H1 (cell line): ENCODE measurements around the gene PROSER2. TPM values are rescaled to one million over a fixed set of nuclear protein-coding genes. Genes with fewer than 3 reads are reported as not detected.
A peak's percentile ranks its signal among the peaks of the same experiment; 100 is the strongest.

Experiments
- CTCF ChIA-PET: fragments of 300-600 bp; sonication (Branson Sonifier 250); formaldehyde crosslinking; loops from one replicate; lab custom pipeline; 2021; ENCODE audit not compliant: partially characterized antibody; lab: Charles Lee
- POLR2A ChIA-PET: fragments of 300-600 bp; sonication (Branson Sonifier 250); formaldehyde crosslinking; loops from one replicate; lab custom pipeline; 2021; ENCODE audit warnings: inconsistent platforms; ENCODE audit not compliant: partially characterized antibody; lab: Charles Lee
- DNase-seq, 2 experiments: peaks; one replicate each; pipeline versions ENCODE4 v3.0.0 to v3.0.0-alpha.2; 2010 to 2022; ENCODE audit warnings: low spot score in 2 of 2, low read depth in 1 of 2, mixed read lengths in 1 of 2
- FAIRE-seq: peaks from 2 replicates; lab custom pipeline; 2011; peaks lifted over from hg19 to GRCh38; lab: Jason Lieb, UNC
- H2AFZ ChIP-seq: 2 replicates; pipeline ENCODE4 v1.8.1; 2012; ENCODE audit warnings: low read length, inconsistent platforms
- H2AK5ac ChIP-seq: 2 replicates; pipeline ENCODE4 v1.6.1; 2013; ENCODE audit warnings: low read depth, low read length
- H2BK120ac ChIP-seq: replicated peaks from 2 replicates; pipeline ENCODE3; 2013; ENCODE audit warnings: low read depth, low read length, inconsistent platforms
- H2BK12ac ChIP-seq: 2 replicates; pipeline ENCODE4 v1.6.1; 2013; ENCODE audit warnings: low read depth, low read length
- H2BK15ac ChIP-seq: 2 replicates; pipeline ENCODE4 v1.6.1; 2013; ENCODE audit warnings: low read length
- H2BK20ac ChIP-seq: 2 replicates; pipeline ENCODE4 v1.6.1; 2013; ENCODE audit warnings: low read length
- H2BK5ac ChIP-seq: 2 replicates; pipeline ENCODE4 v1.6.1; 2013; ENCODE audit warnings: low read depth, low read length
- H3K14ac ChIP-seq: 2 replicates; pipeline ENCODE4 v1.6.1; 2013; ENCODE audit warnings: inconsistent platforms; ENCODE audit not compliant: insufficient read length
- H3K18ac ChIP-seq: 2 replicates; pipeline ENCODE4 v1.6.1; 2013; ENCODE audit warnings: low read length; ENCODE audit errors: extremely low read depth
- H3K23ac ChIP-seq: 2 replicates; pipeline ENCODE4 v1.6.1; 2013; ENCODE audit warnings: inconsistent platforms; ENCODE audit not compliant: insufficient read length
- H3K23me2 ChIP-seq: 2 replicates; pipeline ENCODE4 v1.6.1; 2013; ENCODE audit warnings: low read depth, low read length
- H3K27ac ChIP-seq: 2 replicates; pipeline ENCODE4 v1.6.1; 2011; ENCODE audit warnings: low read depth, low read length, inconsistent platforms
- H3K27me3 ChIP-seq, 4 experiments: replicated peaks in 1 of 4; 1 replicate in 1 of 4; 2 replicates in 3 of 4; pipeline versions ENCODE4 v1.6.1 to v1.8.1; 2011 to 2013; ENCODE audit warnings: low read length in 3 of 4, mild to moderate bottlenecking in 3 of 4, inconsistent platforms in 2 of 4, mixed read lengths in 2 of 4, moderate library complexity in 1 of 4; ENCODE audit not compliant: control insufficient read depth in 3 of 4, insufficient read depth in 3 of 4; ENCODE audit errors: extremely low read depth in 1 of 4
- H3K36me3 ChIP-seq, 4 experiments: 2 replicates each; pipeline versions ENCODE4 v1.6.1 to v1.8.1; 2011 to 2013; ENCODE audit warnings: mild to moderate bottlenecking in 4 of 4, low read length in 3 of 4, moderate library complexity in 2 of 4, control low read depth in 1 of 4, inconsistent platforms in 1 of 4; ENCODE audit not compliant: insufficient read depth in 4 of 4, control insufficient read depth in 2 of 4
- H3K4ac ChIP-seq: replicated peaks from 2 replicates; pipeline ENCODE3; 2013; ENCODE audit warnings: low read length, low read depth, mixed read lengths, inconsistent platforms; ENCODE audit not compliant: insufficient read length
- H3K4me1 ChIP-seq, 4 experiments: replicated peaks in 1 of 4; 1 replicate in 1 of 4; 2 replicates in 3 of 4; pipeline versions ENCODE4 v1.6.1 to v1.8.1; 2011 to 2013; ENCODE audit warnings: low read length in 3 of 4, inconsistent platforms in 2 of 4, mixed read lengths in 1 of 4; ENCODE audit not compliant: insufficient read depth in 4 of 4, control insufficient read depth in 3 of 4
- H3K4me2 ChIP-seq, 2 experiments: 2 replicates each; pipeline versions ENCODE4 v1.6.1 to v1.8.1; 2011 to 2013; ENCODE audit warnings: low read depth in 2 of 2, low read length in 2 of 2, control low read depth in 1 of 2, inconsistent platforms in 1 of 2, mild to moderate bottlenecking in 1 of 2; ENCODE audit not compliant: insufficient read depth in 1 of 2
- H3K4me3 ChIP-seq, 4 experiments: fragments of 200-600, 300-600 bp in 1 of 4; sonication (generic), shearing (Covaris generic), sonication (Bioruptor Twin) in 1 of 4; 2 replicates each; pipeline versions ENCODE4 v1.5.1 to v1.8.1; 2011 to 2016; ENCODE audit warnings: low read length in 4 of 4, low read depth in 3 of 4, control low read depth in 2 of 4, inconsistent platforms in 2 of 4, mild to moderate bottlenecking in 2 of 4, mixed read lengths in 1 of 4, moderate library complexity in 1 of 4; ENCODE audit not compliant: insufficient read depth in 2 of 4; ENCODE audit errors: extremely low read depth in 1 of 4
- H3K56ac ChIP-seq: replicated peaks from 2 replicates; pipeline ENCODE3; 2013; ENCODE audit warnings: low read depth, mild to moderate bottlenecking, mixed read lengths, low read length, inconsistent platforms; ENCODE audit not compliant: insufficient read length
- H3K79me1 ChIP-seq: 2 replicates; pipeline ENCODE4 v1.6.1; 2013; ENCODE audit warnings: low read depth, low read length, control low read depth
- H3K79me2 ChIP-seq, 2 experiments: 2 replicates each; pipeline versions ENCODE4 v1.6.1 to v1.8.1; 2012 to 2013; ENCODE audit warnings: low read length in 2 of 2, mild to moderate bottlenecking in 2 of 2, inconsistent platforms in 1 of 2; ENCODE audit not compliant: insufficient read depth in 2 of 2, control insufficient read depth in 1 of 2
- H3K9ac ChIP-seq, 4 experiments: replicated peaks in 1 of 4; 1 replicate in 1 of 4; 2 replicates in 3 of 4; pipeline versions ENCODE4 v1.6.1 to v1.8.1; 2011 to 2013; ENCODE audit warnings: low read depth in 3 of 4, low read length in 3 of 4, control low read depth in 2 of 4, mild to moderate bottlenecking in 2 of 4, moderate library complexity in 2 of 4, inconsistent platforms in 1 of 4; ENCODE audit errors: extremely low read depth in 1 of 4
- H3K9me3 ChIP-seq, 2 experiments: 2 replicates each; pipeline versions ENCODE4 v1.6.1 to v1.8.1; 2012 to 2013; ENCODE audit warnings: mild to moderate bottlenecking in 2 of 2, moderate library complexity in 2 of 2, control low read depth in 1 of 2, inconsistent platforms in 1 of 2, low read depth in 1 of 2, low read length in 1 of 2, mixed read lengths in 1 of 2; ENCODE audit not compliant: insufficient read depth in 2 of 2
- H4K20me1 ChIP-seq, 2 experiments: replicated peaks in 1 of 2; 2 replicates each; pipeline versions ENCODE3 to v1.8.1; 2011 to 2013; ENCODE audit warnings: inconsistent platforms in 2 of 2, low read length in 2 of 2, mild to moderate bottlenecking in 1 of 2; ENCODE audit not compliant: insufficient read depth in 2 of 2, control insufficient read depth in 1 of 2
- H4K5ac ChIP-seq: 2 replicates; pipeline ENCODE4 v1.6.1; 2013; ENCODE audit warnings: low read length, low read depth, mixed read lengths, inconsistent platforms; ENCODE audit not compliant: insufficient read length
- H4K8ac ChIP-seq: 2 replicates; pipeline ENCODE4 v1.8.0; 2013; ENCODE audit warnings: mild to moderate bottlenecking, moderate library complexity, low read length, inconsistent platforms; ENCODE audit not compliant: insufficient read depth; ENCODE audit errors: extremely low read depth
- H4K91ac ChIP-seq: replicated peaks from 2 replicates; pipeline ENCODE3; 2013; ENCODE audit warnings: low read length, mixed read lengths, inconsistent platforms; ENCODE audit not compliant: insufficient read length
- E2F6 ChIP-seq: IDR thresholded peaks from 2 replicates; pipeline ENCODE4 v1.6.1; 2012; ENCODE audit warnings: inconsistent platforms
- HDAC2 ChIP-seq, 2 experiments: fragments of 300-600 bp in 1 of 2; sonication (generic) in 1 of 2; IDR thresholded peaks; 2 replicates each; pipeline ENCODE4 v1.6.1; 2011 to 2012; ENCODE audit warnings: low read depth in 2 of 2, low read length in 2 of 2, mild to moderate bottlenecking in 2 of 2, moderate library complexity in 2 of 2, borderline replicate concordance in 1 of 2, inconsistent platforms in 1 of 2
- JUND ChIP-seq: IDR thresholded peaks from 2 replicates; pipeline ENCODE4 v1.6.1; 2011; ENCODE audit warnings: mild to moderate bottlenecking, improper control_type of control experiment, low read length
- MAX ChIP-seq: IDR thresholded peaks from 2 replicates; pipeline ENCODE4 v1.6.1; 2012; ENCODE audit warnings: inconsistent platforms
- SIN3A ChIP-seq, 2 experiments: IDR thresholded peaks in 1 of 2; conservative IDR thresholded peaks in 1 of 2; 2 replicates each; pipeline ENCODE4 v1.6.1; 2011 to 2012; ENCODE audit warnings: low read length in 2 of 2, improper control_type of control experiment in 1 of 2, low read depth in 1 of 2, mild to moderate bottlenecking in 1 of 2
- SP1 ChIP-seq: IDR thresholded peaks from 2 replicates; pipeline ENCODE4 v1.6.1; 2011; ENCODE audit warnings: low read depth, low read length
- USF2 ChIP-seq: IDR thresholded peaks from 2 replicates; pipeline ENCODE4 v1.6.1; 2011; ENCODE audit warnings: low read length, improper control_type of control experiment
- WGBS, 2 experiments: shearing (Covaris generic) in 1 of 2; methylation state at CpG; one replicate each; pipeline versions ENCODE4 v1.1.6 to v1.1.7; 2013 to 2015; ENCODE audit warnings: low lambda C conversion rate in 2 of 2, mixed read lengths in 2 of 2, inconsistent platforms in 1 of 2, low coverage in 1 of 2, missing lambda C conversion rate in 1 of 2; ENCODE audit not compliant: insufficient replicate concordance in 2 of 2, insufficient coverage in 1 of 2, insufficient read length in 1 of 2; ENCODE audit errors: extremely low coverage in 1 of 2, missing lambda C conversion rate in 1 of 2; 5-methylcytosine and 5-hydroxymethylcytosine counted together
- polyA plus RNA-seq, 7 experiments: library from polyadenylated mRNA; depleted of rRNA in 3 of 7; stranded (reverse) in 5 of 7; unstranded in 2 of 7; fragments of >200 nt in 5 of 7; fragments of 200-250 nt in 2 of 7; gene quantifications; 1 replicate in 5 of 7; 2 replicates in 1 of 7; 4 replicates in 1 of 7; pipeline versions ENCODE4 v1.2.1 to v1.2.3, GENCODE V29; 2011 to 2013; ENCODE audit warnings: missing spikeins in 2 of 7, mixed read lengths in 2 of 7
- total RNA-seq: library from RNA; stranded (reverse); fragmentation: NEBNext Ultra II Directional; extraction: Animal tissue kit (Norgen Biotek cat#: 25700); gene quantifications from 2 replicates; pipeline ENCODE4 v1.2.1, GENCODE V29; 2021

Gene PROSER2
- total and polyA plus RNA-seq, 2 of the 8 experiments (the other 6 are each of a cell fraction or from before 2014, with no cell fraction given): 3.9 to 13.7 TPM

GRCh38 chr10:11874568-11875493, 51.7 kb downstream of the PROSER2 start:
- Histone ChIP-seq H3K23me2 (no peaks in the 10 kb centered on the region), H2BK120ac (peak overlapping the region; percentile 31), H3K27ac (peak overlapping the region; percentile 69), H3K4me3 (peak overlapping the region in 2 of 4 experiments; percentile 1 to 36; a peak in 4 of 8 replicates), H4K91ac (peak overlapping the region; percentile 88), H3K79me2 (no peaks in the 10 kb centered on the region), H3K23ac (no peak overlapping the region), H2BK12ac (peak overlapping the region; percentile 70; the same call in 1 of the 2 replicates), H2BK20ac (peak overlapping the region; percentile 3), H3K4ac (peak overlapping the region; percentile 76), H4K20me1 (no peaks in the 10 kb centered on the region), H3K18ac (peak overlapping the region; percentile 20; the same call in 1 of the 2 replicates), H2BK5ac (peak overlapping the region; percentile 83; the same call in 1 of the 2 replicates), H3K4me1 (peaks cover 6 to 16% (median 14%) of the 10 kb centered on the region in 4 experiments), H3K14ac (no peak overlapping the region), H3K27me3 (no peaks in the 10 kb centered on the region), H3K56ac (peak overlapping the region; percentile 20), H2AK5ac (no peak overlapping the region), H2BK15ac (peak overlapping the region; percentile 47; the same call in 1 of the 2 replicates), H3K4me2 (peak overlapping the region; percentile 55 to 57), H3K36me3 (no peaks in the 10 kb centered on the region; a peak in 1 of 8 replicates), H3K9ac (peak overlapping the region in 2 of 4 experiments; percentile 4 to 45; a peak in 3 of 7 replicates), H4K8ac (peak overlapping the region; percentile 76), H2AFZ (peak overlapping the region; percentile 91; the same call in 1 of the 2 replicates), H3K9me3 (no peaks in the 10 kb centered on the region), H3K79me1 (no peaks in the 10 kb centered on the region), H4K5ac (peak overlapping the region; percentile 70)
- ChIA-PET POLR2A (interaction anchor here (0.8 to 0.9 kb wide), 2 partner anchors 17 to 29 kb away, joined by 3 read pairs; no protein-coding TSS in a partner anchor), CTCF (interaction anchor here (0.6 to 1.7 kb wide), 7 partner anchors 11 to 114 kb away, joined by 3 to 8 read pairs (median 3); no protein-coding TSS in a partner anchor)
- WGBS, 2 experiments: 26% methylated on average over 19 of the region's 20 CpGs; no CpG with 5 or more reads in 1 of the 2 experiments
- FAIRE-seq (peak; percentile 89), DNase-seq (peak in 1 of 2 experiments; percentile 82)
- TF ChIP-seq MAX (peak; percentile 98), USF2 (peak; percentile 79), SIN3A (conservative IDR thresholded peaks at IDR 0.05 in 1 of 2, IDR thresholded peaks at IDR 0.05 in 1 of 2; ENCODE audit: low read depth in 1 of 2, low read length in 2 of 2) (peak; percentile 3 to 89; a peak in 2 of 4 replicates), JUND (no peak), SP1 (peak; percentile 89), HDAC2 (IDR thresholded peaks at IDR 0.05; ENCODE audit: borderline replicate concordance in 1 of 2, low read depth in 2 of 2, low read length in 2 of 2) (peak in 1 of 2 experiments; percentile 85; a peak in 1 of 4 replicates), E2F6 (peak; percentile 82)
